ENCODE results near the gene LCE3B. TPM values are rescaled to one million over a fixed set of nuclear protein-coding genes. Genes with fewer than 3 reads are reported as not detected.
"Not testable (repeated sequence)": the region's sequence is repeated elsewhere in the genome, so short reads cannot be mapped to it uniquely, and the experiment has no call there.

Gene LCE3B
- not detected in 2 replicates for total RNA-seq (2014; rRNA removed; shearing (Covaris generic))

GRCh38 chr1:152613511-152613910 is at the start of gene LCE3B:
TSS of gene LCE3B (plus strand) at chr1:152613811. CDS start at chr1:152613811, 0 bp downstream.
- DNase-seq (ENCODE audit: low spot score): no peak

DNA sequence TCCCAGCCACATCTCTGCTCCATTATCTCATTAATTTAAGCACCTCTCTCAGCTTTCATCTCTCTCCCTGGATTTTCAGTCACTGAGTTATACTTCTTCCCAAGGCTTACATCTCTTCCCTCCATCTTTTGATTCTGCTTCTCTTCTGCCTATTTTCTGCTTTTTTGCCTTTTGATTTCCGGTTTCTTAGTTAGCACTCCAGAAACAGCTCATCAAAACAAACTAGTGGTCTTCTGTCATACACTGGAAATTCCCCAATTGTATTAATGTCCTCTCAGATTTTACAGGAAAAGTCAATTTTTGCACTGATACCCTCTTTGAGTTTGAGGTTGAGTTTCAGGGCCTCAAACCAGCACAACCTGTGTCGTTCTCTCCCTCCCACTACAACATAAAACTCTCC is 48.5 kb upstream of the LCE3B start:
- DNase-seq (ENCODE audit: low spot score): no peak

DNA sequence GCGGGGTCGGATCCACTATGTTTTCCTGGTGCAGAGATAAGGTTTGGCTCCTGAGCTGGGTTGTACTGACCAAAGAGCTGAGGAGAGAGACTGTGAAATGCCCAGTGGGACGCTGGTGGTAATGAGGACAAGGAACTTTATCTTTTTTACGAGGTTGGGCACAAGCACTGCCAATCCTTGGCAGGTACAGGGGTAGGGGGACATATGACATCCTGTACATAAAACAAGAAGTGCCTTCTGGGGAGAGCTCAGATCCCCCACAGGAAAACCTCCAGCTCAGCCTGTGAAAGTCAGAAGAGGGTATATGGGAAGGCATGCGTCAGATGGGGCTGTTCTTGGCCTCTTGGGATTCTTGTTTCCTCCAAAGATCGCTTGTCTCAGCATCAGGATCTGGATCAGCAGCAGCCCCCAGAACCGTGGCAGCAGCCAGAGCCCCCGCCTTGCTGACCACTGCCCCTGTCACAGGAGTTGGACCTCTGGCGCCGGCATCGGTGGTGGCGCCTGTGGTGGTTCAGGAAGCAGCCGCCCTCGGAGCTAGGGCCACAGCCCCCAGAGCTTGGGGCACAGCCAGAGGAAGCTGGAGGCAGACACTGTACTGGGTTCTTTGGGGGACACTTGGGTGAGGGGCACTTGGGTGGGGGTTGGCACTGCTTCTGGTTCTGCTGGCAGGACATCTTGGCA is 47.9 kb upstream of the LCE3B start:
- DNase-seq (ENCODE audit: low spot score): no peak

- DNase-seq (ENCODE audit: low spot score): no peak
Measured at GRCh38 chr1:152566681-152567080, 46.9 kb upstream of the LCE3B start, which contains the start of gene LCE3E. TSS of gene LCE3E (minus strand) at chr1:152566780. CDS start at chr1:152566208, 572 bp downstream.

DNA sequence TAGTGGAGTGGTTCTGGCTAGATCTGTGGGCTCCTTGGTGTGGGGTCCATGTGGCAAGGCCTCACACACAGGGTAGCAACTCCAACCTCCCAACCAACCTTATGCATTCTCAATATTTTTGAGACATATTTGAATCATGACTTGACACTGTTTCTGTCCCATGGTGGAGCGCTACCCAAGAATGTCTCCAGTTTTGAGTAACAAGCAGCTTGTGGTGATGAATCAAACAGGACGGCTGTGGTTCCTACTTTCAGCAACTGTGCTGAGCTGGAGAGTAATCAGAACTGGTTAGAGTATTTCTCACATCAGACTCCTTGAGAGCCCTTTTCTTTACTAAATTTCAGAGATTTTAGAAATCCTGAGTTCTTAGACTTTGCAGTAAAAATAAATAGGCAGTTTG is 36.4 kb upstream of the LCE3B start:
- DNase-seq (ENCODE audit: low spot score): no peak

DNA sequence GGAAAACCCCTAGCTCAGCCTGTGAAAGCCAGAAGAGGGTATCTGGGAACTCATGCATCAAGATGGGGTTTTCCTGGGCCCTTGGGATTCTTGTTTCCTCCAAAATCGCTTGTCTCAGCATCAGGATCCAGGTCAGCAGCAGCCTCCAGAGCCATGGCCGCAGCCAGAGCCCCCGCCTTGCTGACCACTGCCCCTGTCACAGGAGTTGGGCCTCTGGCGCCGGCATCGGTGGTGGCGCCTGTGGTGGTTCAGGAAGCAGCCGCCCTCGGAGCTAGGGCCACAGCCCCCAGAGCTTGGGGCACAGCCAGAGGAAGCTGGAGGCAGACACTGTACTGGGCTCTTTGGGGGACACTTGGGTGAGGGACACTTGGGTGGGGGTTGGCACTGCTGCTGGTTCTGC is 34.1 kb upstream of the LCE3B start:
- not testable (repeated sequence) for DNase-seq (ENCODE audit: low spot score)

DNA sequence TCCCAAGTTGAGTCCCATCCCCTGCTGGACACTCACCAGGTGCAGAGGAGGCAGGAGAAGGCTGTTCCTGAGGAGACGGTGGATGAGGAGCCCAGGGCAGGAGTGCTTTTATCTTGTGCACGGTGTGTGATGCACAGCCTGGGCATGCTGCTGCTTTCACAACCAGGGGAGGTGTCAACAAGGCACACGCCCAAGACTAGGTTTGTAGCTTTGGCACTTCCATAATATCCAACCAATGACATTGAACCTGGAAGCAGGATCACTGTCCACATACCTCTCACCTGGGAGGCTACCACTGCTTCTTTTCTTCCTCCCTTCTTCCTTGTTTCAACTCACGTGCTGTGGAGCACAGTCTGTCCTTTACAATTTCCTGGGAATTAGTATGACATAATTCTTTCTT is 33.2 kb upstream of the LCE3B start, which contains the start of gene LCE3D:
Gene LCE3D, minus strand, starts transcription at position 84 of the 400 bp plus-strand sequence. CDS start 580 bp downstream, outside the sequence.
- no peak for DNase-seq (ENCODE audit: low spot score)

GRCh38 chr1:152582647-152583046 is 31.0 kb upstream of the LCE3B start:
- DNase-seq (ENCODE audit: low spot score): no peak

DNA sequence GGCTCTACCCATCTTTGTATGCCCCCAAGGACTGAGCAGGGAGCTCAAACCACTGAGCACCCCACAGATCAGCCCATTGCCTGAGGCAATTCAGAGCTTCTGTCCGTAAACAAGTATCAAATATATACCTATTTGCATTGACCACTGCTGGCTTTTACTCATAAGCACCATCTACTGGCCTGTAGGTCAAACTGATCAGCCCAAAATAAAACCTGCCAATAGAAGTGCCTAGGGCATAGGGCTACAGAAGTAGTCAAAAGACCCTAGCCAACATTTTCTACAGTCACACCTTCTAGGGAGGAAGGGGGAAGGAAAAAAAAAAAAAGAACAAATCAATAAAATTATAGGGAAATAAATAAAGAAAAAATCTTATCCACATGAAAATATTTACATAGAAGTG is 28.0 kb upstream of the LCE3B start:
- DNase-seq (ENCODE audit: low spot score): no peak

GRCh38 chr1:152596986-152597385 is 16.6 kb upstream of the LCE3B start:
- DNase-seq (ENCODE audit: low spot score): no peak

DNA sequence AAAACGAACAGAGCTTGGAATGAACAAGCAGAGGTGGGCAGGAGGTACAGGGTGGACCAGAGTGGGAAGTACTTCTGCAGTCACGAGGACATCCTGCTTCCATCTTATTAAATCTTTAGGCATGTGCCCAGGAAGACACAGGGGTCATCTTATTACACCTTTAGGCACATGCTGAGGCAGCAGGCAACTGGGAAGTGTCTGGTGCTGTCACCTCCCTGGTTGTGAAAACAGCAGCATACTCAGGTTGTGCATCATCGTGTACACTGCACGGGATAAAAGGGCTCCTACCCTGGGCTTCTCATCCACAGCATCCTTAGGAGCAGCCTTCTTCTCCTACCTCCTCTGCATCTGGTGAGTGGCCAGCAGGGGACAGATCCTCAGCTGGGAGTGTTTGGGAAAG is 13.7 kb upstream of the LCE3B start, which contains the start of gene LCE3C:
Gene LCE3C, plus strand, starts transcription at position 301 of the 400 bp plus-strand sequence. CDS start 498 bp downstream, outside the sequence.
- DNase-seq (ENCODE audit: low spot score): no peak

- DNase-seq (ENCODE audit: low spot score): no peak
Measured at GRCh38 chr1:152621993-152622392, 8.4 kb downstream of the LCE3B start.

DNA sequence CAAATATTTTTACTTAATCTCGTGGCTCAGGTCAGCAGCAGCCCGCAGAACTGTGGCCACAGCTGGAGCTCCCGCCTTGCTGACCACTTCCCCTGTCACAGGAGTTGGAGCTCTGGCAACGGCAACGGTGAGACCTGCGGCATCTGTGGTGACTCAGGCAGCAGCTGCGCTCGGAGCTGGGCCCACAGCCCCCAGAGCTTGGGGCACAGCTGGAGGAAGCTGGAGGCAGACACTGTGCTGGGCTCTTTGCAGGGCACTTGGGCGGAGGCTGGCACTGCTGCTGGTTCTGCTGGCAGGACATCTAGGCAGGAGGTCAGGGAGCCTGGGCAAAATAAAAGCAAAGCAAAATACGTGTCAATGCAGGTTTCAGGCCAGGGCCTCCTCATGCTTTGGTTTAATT is 9.2 kb downstream of the LCE3B start, which contains the start of gene LCE3A:
Gene LCE3A, minus strand, starts transcription at position 301 of the 400 bp plus-strand sequence. Its CDS starts 0 bp downstream, at position 301.
- DNase-seq (ENCODE audit: low spot score): peak; percentile 36

DNA sequence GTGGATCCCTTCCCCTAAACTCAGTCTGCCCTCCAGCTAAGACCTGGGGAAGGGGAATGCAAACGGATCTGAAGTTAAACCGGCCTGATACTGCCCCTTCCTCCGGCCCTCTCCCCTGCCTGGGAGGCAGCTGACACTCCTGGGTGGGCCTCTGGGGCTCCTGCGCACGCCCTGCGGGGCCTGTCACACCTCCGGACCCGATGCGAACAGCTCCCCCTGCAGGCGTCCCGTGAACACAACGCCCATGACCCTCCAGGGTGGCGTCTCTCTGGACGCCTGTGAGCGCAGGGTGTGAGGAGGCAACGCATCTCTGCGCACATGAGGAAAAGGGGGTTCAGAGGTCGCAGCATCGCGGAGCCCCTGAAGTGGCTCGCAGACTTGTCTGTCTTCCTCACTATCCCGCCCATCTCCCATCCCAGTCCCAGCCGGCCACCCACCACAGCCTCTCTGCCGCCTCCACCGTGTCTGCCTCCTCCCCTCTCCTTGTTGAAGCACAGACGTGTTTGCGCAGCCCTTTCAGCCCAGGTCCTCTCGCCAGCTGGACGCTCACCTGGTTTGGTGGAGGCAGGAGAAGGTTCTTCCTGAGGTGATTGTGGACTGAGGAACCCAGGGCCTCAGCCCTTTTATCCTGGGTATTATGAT is 9.7 kb downstream of the LCE3B start:
- no peak for DNase-seq (ENCODE audit: low spot score)

GRCh38 chr1:152626744-152627143 is 13.1 kb downstream of the LCE3B start:
- DNase-seq (ENCODE audit: low spot score): no peak

- DNase-seq (ENCODE audit: low spot score): no peak
Measured at GRCh38 chr1:152630596-152630995, 17.0 kb downstream of the LCE3B start.

GRCh38 chr1:152640351-152640750 is 26.7 kb downstream of the LCE3B start:
- DNase-seq (ENCODE audit: low spot score): no peak

GRCh38 chr1:152643945-152644344 is 30.3 kb downstream of the LCE3B start:
- no peak for DNase-seq (ENCODE audit: low spot score)

- no peak for DNase-seq (ENCODE audit: low spot score)
Measured at GRCh38 chr1:152645146-152645545, 31.5 kb downstream of the LCE3B start.

DNA sequence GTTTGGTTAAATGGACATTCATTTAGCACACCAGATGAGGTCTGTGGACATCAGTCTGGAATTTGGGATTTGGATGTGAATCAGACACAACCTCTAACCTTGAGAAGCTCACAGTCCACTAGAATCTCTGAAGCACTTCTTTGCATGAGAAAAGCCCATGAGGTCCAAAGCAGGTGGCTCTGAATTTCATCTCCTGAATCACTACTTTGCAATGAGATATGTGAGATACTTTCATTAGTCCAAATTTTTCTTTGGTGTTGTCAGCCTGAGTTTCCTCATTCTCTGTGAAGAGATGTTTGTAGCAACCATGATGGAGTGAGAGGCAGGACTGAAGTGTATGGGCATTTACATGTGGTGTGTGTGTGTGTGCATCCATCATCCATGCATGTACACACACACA is 33.0 kb downstream of the LCE3B start:
- DNase-seq (ENCODE audit: low spot score): no peak

- DNase-seq (ENCODE audit: low spot score): peak; percentile 57
Measured at GRCh38 chr1:152654110-152654509, 40.5 kb downstream of the LCE3B start.

DNA sequence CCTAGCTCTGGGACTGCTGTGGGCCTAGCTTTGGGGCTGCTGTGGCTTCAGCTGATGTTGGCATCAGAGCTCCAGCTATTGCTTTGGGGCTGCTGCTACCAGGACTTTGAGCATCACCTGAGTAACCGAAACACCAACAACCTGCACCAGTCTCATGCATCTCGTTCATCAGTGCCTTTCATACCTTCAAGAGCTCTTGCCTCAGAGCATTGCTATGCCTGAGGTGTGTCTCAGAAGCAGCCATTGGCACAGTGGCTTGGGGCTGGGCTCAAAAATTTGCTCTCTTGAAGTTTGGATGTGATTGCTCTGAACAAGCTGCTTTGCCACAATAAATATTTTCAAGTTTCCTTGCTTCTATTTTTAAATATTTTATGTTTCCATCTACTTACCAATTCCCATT is 42.8 kb downstream of the LCE3B start:
- no peak for DNase-seq (ENCODE audit: low spot score)

GRCh38 chr1:152657677-152658076 is 44.1 kb downstream of the LCE3B start:
- DNase-seq (ENCODE audit: low spot score): no peak
